GM12878 (cell line): ENCODE results near the gene PRR14L.

ENCODE experiments used
- ATF3 ChIP-seq: IDR thresholded peaks from 2 replicates; pipeline ENCODE4 v1.6.1; 2011; ENCODE audit warnings: low read depth, mild to moderate bottlenecking, low read length, moderate library complexity, borderline replicate concordance; ENCODE audit errors: extremely low read depth
- CBFB ChIP-seq: IDR thresholded peaks from 2 replicates; pipeline ENCODE4 v1.6.1; 2016; ENCODE audit warnings: antibody characterized with exemption, low read depth
- CBX3 ChIP-seq: fragments of 200-600 bp; sonication (generic); IDR thresholded peaks from 2 replicates; pipeline ENCODE4 v1.6.1; 2016; ENCODE audit warnings: low read depth, borderline replicate concordance
- CREM ChIP-seq: IDR thresholded peaks from 2 replicates; pipeline ENCODE4 v1.6.1; 2014; ENCODE audit warnings: antibody characterized with exemption, low read depth
- EP300 ChIP-seq, 2 experiments: fragments of 150-350 bp in 1 of 2; IDR thresholded peaks; 2 replicates each; pipeline ENCODE4 v1.6.1; 2011 to 2012; ENCODE audit warnings: low read depth in 2 of 2, low read length in 2 of 2, borderline replicate concordance in 1 of 2, improper control_type of control experiment in 1 of 2, inconsistent platforms in 1 of 2; ENCODE audit not compliant: control insufficient read depth in 1 of 2
- MYC ChIP-seq: IDR thresholded peaks from 2 replicates; pipeline ENCODE4 v1.6.1; 2011; ENCODE audit warnings: mild to moderate bottlenecking, low read length, moderate library complexity, inconsistent platforms; ENCODE audit not compliant: insufficient read depth, insufficient replicate concordance, insufficient read length, severe bottlenecking
- NFXL1 ChIP-seq: fragments of 450-650 bp; IDR thresholded peaks from 2 replicates; pipeline ENCODE4 v1.6.1; 2017; ENCODE audit warnings: antibody characterized with exemption, mild to moderate bottlenecking, borderline replicate concordance
- NRF1 ChIP-seq: conservative IDR thresholded peaks from 2 replicates; pipeline ENCODE4 v1.6.1; 2011; ENCODE audit warnings: mild to moderate bottlenecking, low read depth, low read length, improper control_type of control experiment
- RELA ChIP-seq: fragments of 450-650 bp; IDR thresholded peaks from 2 replicates; pipeline ENCODE4 v1.8.0; 2014; ENCODE audit warnings: borderline replicate concordance; ENCODE audit not compliant: partially characterized antibody
- REST ChIP-seq: IDR thresholded peaks from 2 replicates; pipeline ENCODE4 v1.6.1; 2012; ENCODE audit warnings: mild to moderate bottlenecking, low read depth, low read length
- TAF1 ChIP-seq: IDR thresholded peaks from 2 replicates; pipeline ENCODE4 v1.6.1; 2011; ENCODE audit warnings: mild to moderate bottlenecking, low read depth, low read length, borderline replicate concordance
- TBL1XR1 ChIP-seq: IDR thresholded peaks from 2 replicates; pipeline ENCODE4 v1.6.1; 2012; ENCODE audit warnings: low read depth, low read length, improper control_type of control experiment
- TF ChIP-seq, protein P1 (sequence below), 3 experiments: IDR thresholded peaks in 2 of 3; conservative IDR thresholded peaks in 1 of 3; 2 replicates each; pipeline ENCODE4 v1.5.1; 2011; ENCODE audit warnings: low read depth in 3 of 3, low read length in 3 of 3, mild to moderate bottlenecking in 3 of 3, control low read depth in 2 of 3, moderate library complexity in 2 of 3, inconsistent platforms in 1 of 3, mixed read lengths in 1 of 3; ENCODE audit not compliant: control insufficient read depth in 2 of 3, insufficient read depth in 1 of 3; ENCODE audit errors: extremely low read depth in 1 of 3

- TF ChIP-seq, protein P1, sequence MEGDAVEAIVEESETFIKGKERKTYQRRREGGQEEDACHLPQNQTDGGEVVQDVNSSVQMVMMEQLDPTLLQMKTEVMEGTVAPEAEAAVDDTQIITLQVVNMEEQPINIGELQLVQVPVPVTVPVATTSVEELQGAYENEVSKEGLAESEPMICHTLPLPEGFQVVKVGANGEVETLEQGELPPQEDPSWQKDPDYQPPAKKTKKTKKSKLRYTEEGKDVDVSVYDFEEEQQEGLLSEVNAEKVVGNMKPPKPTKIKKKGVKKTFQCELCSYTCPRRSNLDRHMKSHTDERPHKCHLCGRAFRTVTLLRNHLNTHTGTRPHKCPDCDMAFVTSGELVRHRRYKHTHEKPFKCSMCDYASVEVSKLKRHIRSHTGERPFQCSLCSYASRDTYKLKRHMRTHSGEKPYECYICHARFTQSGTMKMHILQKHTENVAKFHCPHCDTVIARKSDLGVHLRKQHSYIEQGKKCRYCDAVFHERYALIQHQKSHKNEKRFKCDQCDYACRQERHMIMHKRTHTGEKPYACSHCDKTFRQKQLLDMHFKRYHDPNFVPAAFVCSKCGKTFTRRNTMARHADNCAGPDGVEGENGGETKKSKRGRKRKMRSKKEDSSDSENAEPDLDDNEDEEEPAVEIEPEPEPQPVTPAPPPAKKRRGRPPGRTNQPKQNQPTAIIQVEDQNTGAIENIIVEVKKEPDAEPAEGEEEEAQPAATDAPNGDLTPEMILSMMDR (IDR thresholded peaks at IDR 0.05 in 2 of 3, conservative IDR thresholded peaks at IDR 0.05 in 1 of 3; ENCODE audit: control insufficient read depth in 2 of 3, extremely low read depth in 1 of 3, insufficient read depth in 1 of 3, low read depth in 3 of 3, low read length in 3 of 3) = no peak
- TF ChIP-seq RELA (no peak), NRF1 (no peak), REST (no peak), NFXL1 (no peak), MYC (no peak), TAF1 (no peak), EP300 (IDR thresholded peaks at IDR 0.05; ENCODE audit: borderline replicate concordance in 1 of 2, control insufficient read depth in 1 of 2, low read depth in 2 of 2, low read length in 2 of 2) (no peak), TBL1XR1 (no peak), CBFB (no peak), CBX3 (no peak), ATF3 (no peak), CREM (no peak)
Measured at GRCh38 chr22:31732089-31732829, 17.7 kb downstream of the PRR14L start.
